GM20431 (cell line): ENCODE data around the gene SLC37A1.

Experiments used
- in situ Hi-C: fragments of 300-500 bp; cut with MseI, MboI; formaldehyde crosslinking; loops from one replicate; pipeline ENCODE4 v1.15.0; 2020; ENCODE audit warnings: low sequenced_read_pairs; ENCODE audit not compliant: unreplicated experiment

The SLC37A1 gene

GRCh38 chr21:42581993-42582786 lies 68.5 kb downstream of the SLC37A1 start:
- in situ Hi-C loops, result loop anchor here (25.0 kb wide), 1 partner anchor 230 kb away; no protein-coding TSS in a partner anchor

DNA sequence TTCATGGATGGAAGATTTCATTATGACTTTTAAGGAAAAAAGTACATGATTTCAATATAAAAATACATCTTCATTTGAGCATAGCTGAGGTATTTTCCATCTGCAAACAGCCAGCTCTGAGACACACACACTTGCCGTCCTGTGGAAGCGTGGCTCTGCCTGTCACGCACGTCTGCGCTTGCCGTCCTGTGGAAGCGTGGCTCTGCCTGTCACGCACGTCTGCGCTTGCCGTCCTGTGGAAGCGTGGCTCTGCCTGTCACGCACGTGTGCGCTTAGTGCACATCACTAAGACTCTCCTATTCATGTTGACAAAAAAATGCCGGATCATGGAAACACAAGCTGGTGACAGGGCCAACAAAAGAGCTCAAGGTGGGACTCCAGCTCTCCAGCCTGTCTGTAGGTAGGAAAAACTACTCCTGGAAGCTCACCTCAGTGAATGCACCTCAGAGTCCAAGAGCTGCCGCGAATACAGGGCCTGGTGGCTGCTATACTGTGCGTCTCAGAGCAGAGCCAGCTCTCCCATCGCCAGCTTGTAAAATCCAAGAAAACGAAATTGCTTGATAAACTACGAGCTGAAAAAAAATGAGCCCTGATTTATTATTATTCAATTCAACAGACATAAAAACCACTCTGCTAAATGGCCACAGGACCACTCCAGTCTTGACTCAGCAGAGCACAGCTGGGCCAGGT lies 69.3 kb downstream of the SLC37A1 start:
- in situ Hi-C loops, result loop anchor here (25.0 kb wide), 1 partner anchor 229 kb away; no protein-coding TSS in a partner anchor

GRCh38 chr21:42583477-42584295 lies 70.0 kb downstream of the SLC37A1 start:
- in situ Hi-C loops, result loop anchor here (25.0 kb wide), 1 partner anchor 229 kb away; no protein-coding TSS in a partner anchor

- in situ Hi-C loops, result loop anchor here (25.0 kb wide), 1 partner anchor 228 kb away; no protein-coding TSS in a partner anchor
These were observed 70.6 kb downstream of the SLC37A1 start for GRCh38 chr21:42584296-42584641.

GRCh38 chr21:42585881-42586280 lies 72.2 kb downstream of the SLC37A1 start:
- in situ Hi-C loops, result loop anchor here (25.0 kb wide), 1 partner anchor 226 kb away; no protein-coding TSS in a partner anchor

- in situ Hi-C loops, result loop anchor here (25.0 kb wide), 1 partner anchor 226 kb away; no protein-coding TSS in a partner anchor
These were observed 72.8 kb downstream of the SLC37A1 start for GRCh38 chr21:42586406-42586805.

GRCh38 chr21:42587036-42587435 lies 73.4 kb downstream of the SLC37A1 start:
- in situ Hi-C loops, result loop anchor here (25.0 kb wide), 1 partner anchor 225 kb away; no protein-coding TSS in a partner anchor

DNA sequence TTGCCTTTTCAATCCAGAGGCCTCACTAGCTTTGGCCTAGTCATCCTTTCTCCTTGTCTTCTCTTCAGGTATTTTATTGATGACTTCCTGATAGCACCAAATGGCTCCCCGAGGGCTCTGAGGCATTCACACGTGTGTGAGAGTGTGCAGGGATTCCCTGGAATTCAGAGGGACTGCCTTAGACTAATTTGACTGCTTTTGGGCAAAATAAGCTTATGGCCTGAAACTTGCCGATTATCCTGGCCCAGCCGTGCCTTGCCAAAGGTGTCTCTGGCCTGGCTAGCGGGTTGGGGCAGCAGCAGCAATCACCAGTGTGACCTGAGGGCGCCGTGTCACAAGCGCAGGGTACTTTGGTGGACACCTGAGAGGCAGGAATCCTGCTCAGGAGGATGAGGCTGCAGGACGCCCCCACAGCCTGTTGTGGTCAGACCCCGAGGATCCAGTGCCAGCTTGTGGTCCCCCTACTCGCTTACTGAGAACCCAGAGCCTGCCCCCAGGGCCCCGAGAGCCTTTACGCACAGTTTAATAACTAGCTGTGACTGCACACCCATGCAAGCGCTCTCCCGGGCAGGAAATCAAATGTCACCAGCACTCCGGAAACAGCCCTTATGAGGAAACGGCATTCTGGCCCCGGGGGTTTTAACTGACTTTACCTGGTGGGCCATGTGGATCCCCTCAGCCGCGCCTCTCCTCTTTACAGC lies 76.9 kb downstream of the SLC37A1 start:
- in situ Hi-C loops, result loop anchor here (25.0 kb wide), 1 partner anchor 222 kb away; no protein-coding TSS in a partner anchor

DNA sequence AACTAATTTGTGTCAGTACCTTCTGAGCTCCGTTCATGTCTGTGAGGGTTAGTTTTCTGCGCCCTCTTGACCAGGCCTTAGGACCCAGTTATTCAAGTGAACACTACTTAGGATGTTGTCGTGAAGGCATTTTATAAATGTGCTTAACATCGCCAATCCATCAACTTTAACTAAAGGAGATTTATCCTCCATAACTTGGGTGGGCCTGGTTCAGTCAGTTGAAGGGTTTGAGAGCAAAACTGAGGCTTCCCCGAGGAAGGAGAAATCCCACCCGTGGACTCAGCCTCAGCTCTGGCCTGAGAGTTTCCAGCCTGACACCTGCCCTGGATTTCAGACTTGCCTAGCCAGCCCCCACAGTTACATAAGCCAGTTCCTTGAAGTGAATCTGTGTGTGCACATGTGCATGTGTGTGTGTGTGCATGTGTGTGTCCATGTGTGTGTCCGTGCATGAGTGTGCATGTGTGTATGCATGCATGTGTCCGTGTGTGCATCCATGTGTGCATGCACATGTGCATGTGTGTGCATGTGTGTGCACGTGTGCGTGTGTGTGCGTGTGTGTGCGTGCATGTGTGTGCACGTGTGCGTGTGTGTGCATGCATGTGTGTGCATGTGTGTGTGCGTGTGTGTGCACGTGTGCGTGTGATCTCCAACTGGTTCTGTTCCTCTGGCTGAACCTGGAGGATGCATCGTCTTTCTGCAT lies 77.7 kb downstream of the SLC37A1 start:
- in situ Hi-C loops, result loop anchor here (25.0 kb wide), 1 partner anchor 221 kb away; no protein-coding TSS in a partner anchor

- in situ Hi-C loops, result loop anchor here (25.0 kb wide), 1 partner anchor 220 kb away; no protein-coding TSS in a partner anchor
These were observed 78.6 kb downstream of the SLC37A1 start for GRCh38 chr21:42592156-42592820.

- in situ Hi-C loops, result loop anchor here (25.0 kb wide), 1 partner anchor 219 kb away; no protein-coding TSS in a partner anchor
These were observed 79.6 kb downstream of the SLC37A1 start for GRCh38 chr21:42593007-42593814.

- in situ Hi-C loops, result loop anchor here (25.0 kb wide), 1 partner anchor 218 kb away; no protein-coding TSS in a partner anchor
These were observed 81.1 kb downstream of the SLC37A1 start for GRCh38 chr21:42594616-42595282.

GRCh38 chr21:42595283-42596187 lies 81.9 kb downstream of the SLC37A1 start:
- in situ Hi-C loops, result loop anchor here (25.0 kb wide), 1 partner anchor 217 kb away; no protein-coding TSS in a partner anchor

DNA sequence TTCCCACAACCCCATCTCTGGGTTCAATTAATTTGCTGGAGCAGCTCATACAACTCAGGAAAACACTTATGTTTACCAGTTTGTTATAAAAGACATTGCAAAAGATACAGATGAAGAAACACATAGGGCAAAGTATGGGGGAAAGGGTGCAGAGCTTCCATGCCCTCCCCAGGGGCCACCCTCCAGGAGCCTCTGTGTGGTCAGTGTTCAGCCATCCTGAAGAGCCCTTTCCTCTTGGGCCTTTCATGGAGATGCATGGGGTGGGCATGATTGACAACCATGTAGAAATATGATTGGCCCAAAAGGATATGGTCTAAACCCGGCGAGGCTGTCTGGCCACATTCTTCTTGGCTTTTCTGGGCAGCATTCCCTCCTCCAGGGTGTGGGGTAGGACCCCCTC lies 83.0 kb downstream of the SLC37A1 start:
- in situ Hi-C loops, result loop anchor here (25.0 kb wide), 1 partner anchor 216 kb away; no protein-coding TSS in a partner anchor

GRCh38 chr21:42597487-42598158 lies 84.0 kb downstream of the SLC37A1 start:
- in situ Hi-C loops, result loop anchor here (25.0 kb wide), 1 partner anchor 215 kb away; no protein-coding TSS in a partner anchor
